IMR-90 (cell line): Measurements from ENCODE around the gene RARRES2.

Experiments used
- POLR2A ChIP-seq: IDR thresholded peaks from 2 replicates; pipeline ENCODE4 v1.6.1; 2012; ENCODE audit warnings: mild to moderate bottlenecking, low read depth, low read length
- RCOR1 ChIP-seq: IDR thresholded peaks from 2 replicates; pipeline ENCODE4 v1.6.1; 2012; ENCODE audit warnings: mild to moderate bottlenecking, low read length, improper control_type of control experiment; ENCODE audit not compliant: insufficient replicate concordance
- RFX5 ChIP-seq: IDR thresholded peaks from 2 replicates; pipeline ENCODE4 v1.8.0; 2012; ENCODE audit warnings: low read depth, mild to moderate bottlenecking, low read length, moderate library complexity
- TF ChIP-seq, protein P1 (sequence below): conservative IDR thresholded peaks from 2 replicates; pipeline ENCODE4 v1.5.1; 2012; ENCODE audit warnings: mild to moderate bottlenecking, low read depth, low read length, improper control_type of control experiment

DNA sequence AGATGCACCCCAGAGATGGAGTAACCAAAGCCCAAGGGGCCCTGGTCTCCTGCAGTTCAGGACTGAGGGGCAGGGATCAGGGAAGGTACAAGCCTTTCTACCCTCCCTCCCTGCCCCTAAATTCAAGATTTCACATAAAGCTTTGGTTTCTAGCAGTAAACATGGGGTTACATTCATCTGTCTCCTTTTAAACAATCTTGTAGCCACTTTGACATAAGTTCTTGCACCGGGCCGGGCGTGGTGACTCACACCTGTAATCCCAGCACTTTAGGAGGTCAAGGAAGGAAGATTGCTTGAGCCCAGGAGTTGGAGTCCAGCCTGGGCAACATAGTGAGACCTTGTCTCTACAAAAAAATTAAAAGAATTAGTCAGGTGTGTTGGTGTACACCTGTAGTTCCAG, 14.1 kb downstream of the RARRES2 start:
- TF ChIP-seq, protein P1, sequence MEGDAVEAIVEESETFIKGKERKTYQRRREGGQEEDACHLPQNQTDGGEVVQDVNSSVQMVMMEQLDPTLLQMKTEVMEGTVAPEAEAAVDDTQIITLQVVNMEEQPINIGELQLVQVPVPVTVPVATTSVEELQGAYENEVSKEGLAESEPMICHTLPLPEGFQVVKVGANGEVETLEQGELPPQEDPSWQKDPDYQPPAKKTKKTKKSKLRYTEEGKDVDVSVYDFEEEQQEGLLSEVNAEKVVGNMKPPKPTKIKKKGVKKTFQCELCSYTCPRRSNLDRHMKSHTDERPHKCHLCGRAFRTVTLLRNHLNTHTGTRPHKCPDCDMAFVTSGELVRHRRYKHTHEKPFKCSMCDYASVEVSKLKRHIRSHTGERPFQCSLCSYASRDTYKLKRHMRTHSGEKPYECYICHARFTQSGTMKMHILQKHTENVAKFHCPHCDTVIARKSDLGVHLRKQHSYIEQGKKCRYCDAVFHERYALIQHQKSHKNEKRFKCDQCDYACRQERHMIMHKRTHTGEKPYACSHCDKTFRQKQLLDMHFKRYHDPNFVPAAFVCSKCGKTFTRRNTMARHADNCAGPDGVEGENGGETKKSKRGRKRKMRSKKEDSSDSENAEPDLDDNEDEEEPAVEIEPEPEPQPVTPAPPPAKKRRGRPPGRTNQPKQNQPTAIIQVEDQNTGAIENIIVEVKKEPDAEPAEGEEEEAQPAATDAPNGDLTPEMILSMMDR: no peak
- no peak for TF ChIP-seq RFX5
- no peak for TF ChIP-seq POLR2A
- no peak for TF ChIP-seq RCOR1
